NCI-H128 (cell line): ENCODE results near the gene HMOX1.
"Not testable (repeated sequence)": the region's sequence is repeated elsewhere in the genome, so short reads cannot be mapped to it uniquely, and the experiment has no call there.

Experiments used
- DNase-seq: peaks from one replicate; lab custom pipeline; 2025; ENCODE audit not compliant: unreplicated experiment; lab: John Stamatoyannopoulos, UW

HMOX1 gene

DNA sequence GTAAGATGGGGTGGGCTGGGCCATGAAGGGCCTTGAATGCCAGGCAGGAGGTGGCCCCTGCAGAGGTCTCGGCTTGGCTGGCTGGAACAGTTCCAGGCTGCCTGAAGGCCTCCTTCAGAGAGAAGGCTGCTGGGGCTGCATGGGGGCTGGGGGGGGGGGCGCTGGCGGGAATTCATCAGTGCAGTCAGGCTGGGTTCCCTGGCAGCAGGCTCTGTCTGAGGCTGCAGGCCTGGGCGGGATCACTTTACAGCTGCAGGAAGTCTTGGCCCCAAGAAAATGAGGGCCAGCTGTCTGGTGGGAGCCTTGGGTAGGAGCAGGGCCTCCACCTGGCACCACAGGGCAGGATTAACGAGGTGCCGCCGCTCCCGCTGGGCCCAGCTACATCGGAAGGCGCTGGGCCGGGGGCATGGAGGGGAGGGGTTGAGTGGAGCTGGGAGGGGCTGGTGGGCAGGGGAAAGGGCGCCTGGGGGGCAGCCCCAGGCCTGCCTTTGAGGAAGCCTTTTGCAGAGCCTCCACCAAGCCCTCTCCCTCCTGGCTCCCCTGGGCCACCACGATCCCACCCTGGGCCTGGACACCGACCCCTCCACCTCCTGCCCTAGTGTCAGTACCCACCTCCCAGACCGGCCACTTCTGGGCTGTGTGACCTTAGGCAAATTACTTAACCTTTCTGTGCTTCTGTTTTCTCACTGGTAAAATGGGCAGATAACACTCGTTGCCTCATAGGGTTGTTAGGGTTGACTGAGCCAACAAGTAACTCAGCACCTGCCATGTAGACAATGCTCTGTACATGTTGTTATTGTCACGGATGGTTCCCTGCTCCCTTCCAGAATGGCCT lies 31.0 kb upstream of the HMOX1 start:
- no peak for DNase-seq

DNA sequence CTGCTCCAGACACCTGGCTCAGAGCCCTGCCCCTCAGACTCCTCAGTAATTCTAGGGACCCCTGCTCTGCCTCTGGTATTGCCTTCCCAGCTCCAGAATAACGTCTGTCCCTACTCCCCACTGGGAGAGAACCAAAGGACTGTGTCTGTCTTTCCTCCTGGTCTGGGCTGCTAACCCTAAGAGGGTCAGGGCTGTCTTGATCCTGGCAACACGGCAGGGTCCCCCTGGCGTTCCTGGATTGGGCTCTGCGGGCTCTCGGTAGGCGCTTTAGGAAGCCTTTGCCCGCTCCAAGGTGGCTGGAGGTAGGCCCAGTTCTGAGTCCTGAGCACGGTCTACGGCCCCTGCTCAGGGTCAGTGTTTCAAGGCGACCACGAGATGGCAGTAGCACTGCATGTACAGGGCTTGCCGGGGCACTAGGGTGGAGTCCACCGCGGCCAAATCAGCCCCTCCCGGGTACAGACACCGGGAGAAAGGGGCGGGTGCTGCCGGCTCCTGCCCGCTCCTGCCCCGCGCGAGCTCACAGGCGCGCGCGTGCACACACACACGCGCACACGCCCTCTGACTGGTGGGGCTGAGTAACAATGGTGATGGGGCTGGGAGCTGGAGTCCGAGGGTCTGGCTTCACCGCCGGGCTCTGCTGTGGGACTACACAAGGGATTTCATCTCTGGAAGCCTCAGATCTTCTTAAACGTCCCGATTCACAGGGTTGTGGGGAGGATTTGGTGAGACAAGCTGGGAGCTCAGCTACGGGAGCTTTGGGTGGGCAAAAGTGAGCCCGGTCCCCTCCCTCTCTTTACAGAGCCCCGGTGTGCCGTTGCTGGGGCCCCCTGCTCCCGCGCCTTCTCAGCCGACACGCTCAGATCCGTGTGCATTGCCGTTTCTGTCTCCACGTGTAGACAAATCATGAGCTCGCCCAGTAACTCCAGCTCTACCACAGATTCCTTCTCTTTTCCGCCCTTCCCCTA lies 30.1 kb upstream of the HMOX1 start:
- DNase-seq, result peak; percentile 55

DNA sequence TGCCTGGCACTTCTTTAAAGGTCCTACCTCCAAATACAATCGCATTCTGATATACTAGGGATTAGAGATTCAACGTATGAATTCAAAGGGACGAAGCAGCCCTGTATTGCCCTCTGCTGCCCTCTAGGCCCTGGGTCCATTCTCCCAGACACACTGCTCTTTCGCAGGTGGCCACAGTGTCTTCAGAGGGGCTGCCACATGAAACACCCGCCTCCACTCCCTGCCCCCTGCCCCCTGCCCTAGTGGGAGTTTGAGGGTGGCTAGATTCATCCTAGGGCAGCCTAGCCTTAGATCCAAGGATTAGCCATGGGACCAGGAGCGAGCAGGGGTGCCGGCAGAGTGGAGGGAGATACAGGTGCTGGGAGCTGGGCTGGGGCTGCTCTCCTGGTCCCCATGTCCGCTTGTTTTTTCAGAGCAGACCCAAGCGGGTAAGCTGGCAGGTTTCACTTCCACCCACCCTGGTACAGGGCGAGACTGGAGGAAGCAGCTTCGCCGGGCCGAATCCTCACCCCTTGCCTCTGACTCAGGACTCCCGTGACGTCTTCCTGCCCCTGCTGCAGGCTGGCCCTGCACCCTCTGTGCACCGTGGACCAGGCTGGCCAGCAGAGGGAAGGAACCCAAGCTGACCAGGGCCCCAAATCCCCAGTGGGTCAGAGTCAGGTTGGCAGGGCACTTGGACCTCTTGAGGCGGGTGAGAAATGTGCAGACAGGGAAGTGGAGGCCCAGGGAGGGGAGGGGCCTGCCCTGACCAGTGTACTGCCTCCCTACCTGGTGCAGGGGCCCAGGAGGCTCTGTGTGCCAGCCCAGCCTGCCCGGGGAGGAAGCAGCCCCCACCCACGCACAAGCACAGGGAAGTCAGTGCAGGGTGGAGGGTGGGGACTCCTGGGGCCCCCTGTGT lies 28.4 kb upstream of the HMOX1 start:
- DNase-seq, result no peak

DNA sequence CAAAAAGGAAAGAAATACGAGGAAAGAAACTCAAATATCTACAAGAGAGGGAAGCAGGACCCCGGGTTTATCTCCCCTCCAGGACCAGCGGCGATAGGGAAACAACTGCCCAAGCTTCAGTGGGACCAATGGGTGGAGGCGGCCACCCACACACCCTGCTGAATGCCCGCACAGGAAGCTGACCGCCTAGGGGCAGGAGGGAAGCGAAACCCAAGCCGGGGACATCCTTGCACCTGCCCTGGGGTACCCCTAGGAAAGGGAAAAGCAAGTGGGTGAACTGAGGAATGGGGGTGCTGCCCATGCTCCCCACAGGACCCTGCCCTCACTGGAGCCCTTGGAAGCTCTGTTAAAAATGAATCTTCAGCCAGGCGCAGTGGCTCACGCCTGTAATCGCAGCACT lies 27.6 kb upstream of the HMOX1 start:
- no peak for DNase-seq

DNA sequence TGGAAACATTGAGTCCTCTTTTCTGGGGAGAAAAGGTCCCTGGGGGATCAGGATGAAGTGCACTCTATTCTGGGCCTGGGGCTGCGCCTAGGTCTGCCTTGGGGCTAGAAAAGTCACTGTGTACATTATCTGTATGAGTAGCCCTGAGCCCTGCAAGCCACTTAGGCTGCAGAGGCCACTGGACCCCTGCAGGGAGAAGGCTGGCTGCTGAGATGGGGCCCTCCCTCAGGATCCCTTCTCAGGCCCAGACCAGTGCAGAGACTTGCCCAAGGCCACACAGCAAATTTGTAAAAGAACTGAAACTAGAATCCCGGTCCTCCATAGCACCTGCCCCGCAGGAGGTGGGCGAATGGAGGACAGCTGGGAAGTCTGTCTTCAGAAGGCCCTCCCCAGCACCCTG lies 26.8 kb upstream of the HMOX1 start:
- DNase-seq, result no peak

DNA sequence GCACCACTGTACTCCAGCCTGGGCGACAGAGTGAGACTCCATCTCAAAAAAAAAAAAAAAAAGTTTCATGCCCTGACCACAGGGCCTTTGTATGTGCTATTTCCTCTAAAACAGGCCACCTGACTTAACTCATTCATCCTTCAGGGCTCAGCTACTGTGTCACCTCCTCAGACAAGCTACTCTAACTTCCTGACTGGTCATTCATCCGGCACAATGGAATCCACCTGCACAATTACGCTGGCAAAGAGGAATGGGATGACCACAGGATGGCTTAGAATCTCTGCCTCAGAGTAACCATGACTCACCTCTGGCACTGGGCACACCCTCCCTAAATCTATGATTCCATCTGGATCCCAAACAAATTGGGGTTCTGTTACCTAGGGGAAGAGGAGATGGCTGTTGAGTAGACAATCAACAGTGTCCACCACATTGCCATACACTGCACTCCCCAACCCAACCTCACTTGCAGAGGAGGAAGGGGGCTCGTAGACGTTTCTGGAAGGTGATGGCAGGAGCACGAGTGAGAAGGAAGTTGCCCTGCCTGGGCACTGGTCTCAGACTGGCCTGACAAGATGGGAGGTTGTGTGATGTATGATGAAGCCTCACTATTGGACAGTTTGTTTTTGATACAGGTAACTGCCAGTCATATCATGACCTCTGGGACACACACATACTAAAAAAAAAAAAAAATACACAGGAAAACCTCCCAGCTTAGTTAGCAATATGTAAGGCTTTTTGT lies 22.8 kb upstream of the HMOX1 start:
- DNase-seq, result no peak

DNA sequence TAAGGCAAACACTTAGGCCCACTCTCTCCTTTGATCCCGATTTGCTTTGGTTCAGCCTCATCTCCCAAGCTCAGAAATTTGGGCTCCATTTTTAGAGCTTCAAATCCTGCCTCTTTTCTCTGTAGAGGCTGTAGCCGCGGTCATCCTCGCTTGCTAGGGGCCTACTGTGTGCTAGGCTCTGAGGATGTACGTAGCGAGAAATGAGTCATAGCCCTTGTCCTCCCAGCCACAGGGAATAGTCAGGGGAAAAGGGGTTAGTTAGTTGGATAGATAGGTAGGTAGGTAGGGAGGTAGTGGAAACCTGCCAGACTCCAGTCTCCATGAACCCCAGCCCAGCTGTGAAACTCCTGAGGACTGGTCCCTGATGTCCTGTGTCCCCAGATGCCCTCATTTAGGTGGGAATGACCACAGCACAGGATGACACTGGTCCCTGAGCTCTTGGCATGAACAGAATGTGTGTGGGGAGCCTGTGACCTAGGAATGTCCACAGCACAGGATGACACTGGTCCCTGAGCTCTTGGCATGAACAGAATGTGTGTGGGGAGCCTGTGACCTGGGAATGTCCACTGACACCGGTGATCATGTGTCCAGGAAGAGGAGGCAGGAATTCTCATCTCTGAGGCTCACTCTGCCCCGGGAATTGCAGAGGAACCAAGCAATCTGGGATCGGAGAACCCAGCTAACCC lies 21.4 kb upstream of the HMOX1 start:
- DNase-seq, result no peak

DNA sequence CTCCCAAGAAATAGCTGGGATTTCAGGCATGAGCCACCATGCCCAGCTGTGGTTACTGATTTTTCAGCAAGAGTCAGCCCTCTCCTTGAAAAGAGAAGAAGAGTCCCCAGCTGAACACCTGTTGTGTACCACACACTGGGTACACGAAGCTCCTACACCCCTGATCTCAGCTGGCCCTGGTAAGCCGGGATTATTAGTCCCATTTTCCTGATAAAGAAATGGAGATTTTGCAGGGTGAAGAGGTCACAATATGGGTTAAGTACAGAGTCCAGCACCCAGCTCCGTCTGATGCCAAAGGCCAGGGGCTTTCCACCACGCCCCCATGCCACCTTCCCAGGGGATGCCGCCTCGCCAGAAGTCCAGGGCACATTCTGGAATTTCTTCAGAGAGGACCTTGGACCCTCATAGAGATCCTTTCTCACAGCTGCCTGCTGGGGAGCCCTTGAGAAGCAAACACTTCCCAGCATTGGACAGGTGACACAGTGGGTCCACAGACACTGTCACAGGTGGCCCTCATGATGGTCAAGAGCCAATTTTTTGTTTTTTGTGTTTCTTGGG lies 19.8 kb upstream of the HMOX1 start:
- no peak for DNase-seq

DNA sequence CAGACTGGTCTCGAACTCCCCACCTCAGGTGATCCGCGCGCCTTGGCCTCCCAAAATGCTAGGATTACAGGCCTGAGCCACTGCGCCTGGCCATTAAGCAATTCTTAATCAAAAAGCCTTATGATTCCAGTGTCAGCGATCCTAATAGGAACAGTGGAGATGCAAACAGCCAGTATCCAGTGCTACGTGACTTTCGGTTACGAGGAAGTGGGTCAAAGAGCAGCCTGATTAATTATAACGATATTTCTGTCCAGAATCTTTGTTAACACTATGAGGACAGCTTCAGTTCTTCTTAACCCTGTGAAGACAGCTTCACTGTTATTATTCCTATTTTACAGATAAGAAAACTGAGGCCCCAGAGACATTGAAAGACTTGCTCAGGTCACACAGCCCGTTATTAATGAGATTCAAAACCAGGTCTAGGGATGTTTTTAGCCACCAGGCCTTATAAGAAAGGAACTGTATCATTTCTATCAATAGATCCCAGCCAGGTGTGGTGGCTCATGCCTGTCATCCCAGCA lies 17.3 kb upstream of the HMOX1 start:
- DNase-seq, result no peak

DNA sequence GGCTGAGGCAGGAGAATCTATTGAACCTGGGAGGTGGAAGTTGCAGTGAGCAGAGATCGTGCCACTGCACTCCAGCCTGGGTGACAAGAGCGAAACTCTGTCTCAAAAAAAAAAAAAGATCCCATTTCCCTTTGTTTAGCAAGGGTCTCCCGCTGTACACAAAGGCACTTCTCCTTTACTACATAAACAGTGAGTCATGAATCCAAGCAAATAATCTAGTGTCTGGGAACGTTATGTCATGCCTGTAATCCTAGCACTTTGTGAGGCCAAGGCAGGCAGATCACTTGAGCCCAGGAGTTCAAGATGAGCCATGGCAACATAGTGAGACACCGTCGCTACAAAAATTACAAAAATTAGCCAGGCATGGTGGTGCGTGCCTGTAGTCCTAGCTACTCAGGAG lies 16.7 kb upstream of the HMOX1 start:
- DNase-seq, result not testable (repeated sequence)

DNA sequence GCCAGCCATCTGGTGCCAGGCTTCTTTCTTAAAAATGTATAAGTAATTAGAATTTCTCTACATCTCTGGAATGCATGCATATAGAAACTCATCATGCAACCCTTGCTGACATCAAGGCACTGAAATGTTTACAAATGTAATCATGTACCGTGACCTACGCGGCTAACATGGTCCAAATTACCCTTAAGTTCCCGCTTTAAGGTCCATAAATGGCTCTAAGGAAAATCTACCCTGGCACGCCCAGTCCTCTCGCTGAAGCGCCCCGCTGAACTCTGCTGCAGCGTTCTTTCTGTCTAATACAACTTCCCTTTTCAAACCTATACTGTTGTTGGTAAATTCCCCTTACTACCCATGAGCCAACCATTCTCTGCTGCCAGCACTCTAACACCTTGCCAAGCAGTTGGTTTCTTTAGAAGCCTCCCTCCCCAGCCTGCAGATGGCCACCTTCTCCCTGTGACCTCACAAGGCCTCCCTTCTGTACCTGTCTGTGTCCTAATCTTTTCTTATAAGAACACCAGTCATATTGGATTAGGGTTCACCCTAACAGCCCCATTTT lies 13.5 kb upstream of the HMOX1 start:
- DNase-seq, result no peak

DNA sequence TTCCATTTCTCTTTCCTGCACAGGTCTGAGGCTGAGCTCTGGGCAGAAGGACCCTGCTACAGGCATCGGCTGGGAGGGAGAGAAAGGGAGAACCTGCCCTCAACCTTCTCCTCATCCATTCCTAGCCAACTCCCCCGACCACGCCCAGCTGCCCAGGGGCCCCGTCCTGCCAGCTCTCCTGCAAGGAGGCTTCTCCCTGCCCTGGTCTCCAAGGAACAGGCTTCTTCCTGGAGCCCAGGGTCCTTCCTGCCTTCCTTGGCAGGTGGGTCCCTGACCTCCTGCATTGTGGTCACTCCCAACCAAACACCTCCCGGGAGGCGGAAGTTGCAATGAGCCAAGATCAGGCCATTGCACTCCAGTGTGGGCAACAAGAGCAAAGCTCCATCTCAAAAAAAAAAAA lies 12.5 kb upstream of the HMOX1 start:
- DNase-seq, result no peak

DNA sequence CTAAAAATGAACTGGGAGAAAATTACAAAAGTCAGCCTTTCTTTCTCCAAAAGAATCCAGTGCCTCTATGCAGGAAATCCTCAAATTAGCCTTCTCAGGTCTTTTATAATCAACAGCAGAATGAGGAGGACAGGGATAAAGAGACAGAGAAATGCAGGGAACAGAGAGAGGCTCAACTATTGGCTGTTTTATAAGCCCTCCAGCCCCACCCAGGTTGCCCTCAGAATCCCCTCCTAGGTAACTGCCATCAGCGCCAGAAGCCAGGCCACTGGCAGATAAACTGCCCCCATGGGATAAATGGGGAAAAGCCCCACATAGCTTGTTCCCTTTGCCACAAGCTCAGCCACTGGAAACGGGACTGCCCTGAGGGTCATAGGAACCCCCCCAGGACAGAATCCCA lies 10.9 kb upstream of the HMOX1 start:
- DNase-seq, result no peak

DNA sequence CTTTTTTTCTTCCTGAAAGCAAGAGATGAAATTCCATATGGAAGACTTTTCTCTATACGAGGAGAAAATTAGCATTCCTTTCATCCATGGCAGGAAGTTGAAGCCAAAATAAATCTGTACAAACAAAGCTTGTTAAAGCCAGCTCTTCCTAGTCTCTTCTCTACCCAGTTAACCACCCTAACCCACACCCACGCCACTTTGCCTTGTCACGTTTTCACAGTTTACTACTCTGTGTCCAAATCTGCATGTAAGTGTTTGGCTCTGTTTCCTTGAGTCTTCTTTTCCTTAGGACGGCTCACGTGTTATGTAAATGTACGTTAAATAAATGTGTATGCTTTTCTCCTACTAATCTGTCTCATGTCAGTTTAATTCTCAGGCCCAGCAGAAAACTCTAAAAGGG lies 7.1 kb upstream of the HMOX1 start:
- no peak for DNase-seq

DNA sequence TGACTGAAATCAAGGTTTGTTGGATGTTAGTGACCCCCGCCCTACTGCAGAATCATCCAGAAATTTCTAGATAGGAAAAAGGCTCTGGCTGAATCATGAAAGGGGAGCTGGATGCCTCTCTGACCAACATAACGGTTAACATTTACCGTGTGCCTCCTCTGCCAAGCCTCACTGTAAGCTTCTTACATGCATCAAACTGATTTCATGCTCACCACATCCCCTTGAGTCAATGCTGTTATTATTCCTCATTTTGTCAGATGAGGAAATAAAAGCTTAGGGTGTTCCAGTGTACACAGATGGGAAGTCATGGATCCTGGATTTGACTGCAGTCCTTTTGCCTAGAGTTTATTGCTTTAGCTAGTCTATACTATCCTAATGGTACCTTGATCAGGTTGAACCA lies 5.9 kb upstream of the HMOX1 start:
- no peak for DNase-seq

DNA sequence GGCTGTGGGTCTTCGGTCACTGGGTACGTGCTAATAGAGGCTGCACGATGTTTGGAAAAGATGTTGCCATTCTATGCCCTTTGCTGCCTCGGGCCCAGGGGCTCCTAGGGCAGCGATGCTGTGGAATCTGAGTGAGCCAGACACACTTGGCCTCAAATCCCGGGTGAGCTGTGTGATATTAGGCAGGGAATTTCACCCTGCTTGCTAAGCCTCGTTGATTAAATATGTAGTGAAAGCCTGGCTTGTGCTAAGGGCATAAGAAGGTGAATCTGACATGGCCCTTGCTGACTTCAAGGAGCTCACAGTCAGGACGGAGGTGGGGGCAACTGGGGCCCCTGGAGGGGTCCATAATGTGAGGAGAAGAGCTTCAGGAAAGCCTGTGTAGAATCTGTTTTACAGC lies 5.4 kb upstream of the HMOX1 start:
- no peak for DNase-seq

DNA sequence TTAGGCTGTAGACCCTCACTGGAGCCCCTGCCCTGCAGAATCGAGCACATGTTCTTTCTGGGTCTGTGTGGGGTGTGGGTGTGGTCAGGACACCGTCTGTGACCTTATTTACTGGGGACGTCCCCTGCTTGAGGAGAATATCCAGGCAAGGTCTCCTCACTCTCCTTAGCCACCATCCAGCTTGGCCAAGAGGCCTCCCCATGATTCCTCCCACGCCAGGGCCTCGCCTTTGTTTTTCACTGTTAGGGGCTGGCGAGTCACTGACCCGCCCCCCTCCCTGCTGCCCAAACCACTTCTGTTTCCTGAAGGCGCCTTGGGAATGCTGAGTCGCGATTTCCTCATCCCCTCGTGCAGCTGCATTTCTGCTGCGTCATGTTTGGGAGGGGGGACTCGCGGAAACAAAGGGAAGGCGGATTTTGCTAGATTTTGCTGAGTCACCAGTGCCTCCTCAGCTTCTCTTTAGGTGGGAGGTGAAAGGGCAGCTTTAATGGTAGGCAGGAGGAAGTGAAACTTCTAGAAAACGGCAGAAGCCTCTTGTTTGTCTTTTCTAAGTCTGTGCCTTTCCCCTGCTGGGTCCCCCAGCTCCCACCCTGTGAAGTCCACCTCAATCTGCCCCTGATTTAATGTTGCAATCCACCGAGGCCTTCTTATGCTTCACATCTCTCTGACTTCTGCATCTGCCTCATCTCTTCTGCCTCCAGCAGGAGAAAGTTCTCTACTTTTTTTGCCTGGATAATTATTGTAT lies 4.0 kb upstream of the HMOX1 start:
- no peak for DNase-seq

DNA sequence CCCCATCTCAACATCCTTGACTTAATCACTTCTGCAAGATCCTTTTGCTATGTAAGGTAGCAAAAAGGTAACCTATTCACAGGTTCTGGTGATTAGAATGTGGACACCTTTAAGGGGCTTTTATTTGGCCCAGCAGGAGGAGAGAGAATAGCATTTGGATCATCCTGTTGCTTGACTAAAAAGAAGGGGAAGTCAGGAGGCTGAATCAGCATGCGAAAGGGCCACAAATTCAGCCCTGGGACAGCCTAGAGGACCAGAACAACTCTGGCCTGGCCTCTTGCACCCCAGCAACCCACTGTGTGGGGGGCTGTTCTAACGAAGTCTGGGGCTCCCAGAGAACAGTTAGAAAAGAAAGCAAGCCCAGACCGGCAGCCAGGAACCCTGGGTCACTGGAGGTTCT lies 3.2 kb upstream of the HMOX1 start:
- no peak for DNase-seq
